GM19455 (cell line): ENCODE measurements around the gene SIN3B.

ENCODE experiments used
- ATAC-seq: cut with Tn5 transposase; IDR thresholded peaks from one replicate; pipeline ENCODE4 v1.9.1; 2021; ENCODE audit not compliant: unreplicated experiment

Gene SIN3B

DNA sequence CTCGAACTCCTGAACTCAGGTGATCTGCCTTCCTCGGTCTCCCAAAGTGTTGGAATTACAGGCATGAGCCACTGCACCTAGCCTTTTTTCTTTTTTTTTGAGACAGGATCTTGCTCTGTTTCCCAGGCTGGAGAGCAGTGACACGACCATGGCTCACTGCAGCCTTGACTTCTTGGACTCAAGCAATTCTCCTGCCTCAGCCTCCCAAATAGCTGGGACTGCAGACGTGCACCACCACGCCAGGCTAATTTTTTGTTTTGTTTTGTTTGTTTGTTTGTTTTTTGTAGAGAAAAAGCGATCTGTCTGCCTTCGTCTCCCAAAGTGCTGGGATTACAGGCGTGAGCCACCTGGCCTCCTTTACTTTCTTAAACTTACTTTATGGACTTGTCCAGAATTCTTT lies 6.5 kb upstream of the SIN3B start:
- no peak for ATAC-seq

DNA sequence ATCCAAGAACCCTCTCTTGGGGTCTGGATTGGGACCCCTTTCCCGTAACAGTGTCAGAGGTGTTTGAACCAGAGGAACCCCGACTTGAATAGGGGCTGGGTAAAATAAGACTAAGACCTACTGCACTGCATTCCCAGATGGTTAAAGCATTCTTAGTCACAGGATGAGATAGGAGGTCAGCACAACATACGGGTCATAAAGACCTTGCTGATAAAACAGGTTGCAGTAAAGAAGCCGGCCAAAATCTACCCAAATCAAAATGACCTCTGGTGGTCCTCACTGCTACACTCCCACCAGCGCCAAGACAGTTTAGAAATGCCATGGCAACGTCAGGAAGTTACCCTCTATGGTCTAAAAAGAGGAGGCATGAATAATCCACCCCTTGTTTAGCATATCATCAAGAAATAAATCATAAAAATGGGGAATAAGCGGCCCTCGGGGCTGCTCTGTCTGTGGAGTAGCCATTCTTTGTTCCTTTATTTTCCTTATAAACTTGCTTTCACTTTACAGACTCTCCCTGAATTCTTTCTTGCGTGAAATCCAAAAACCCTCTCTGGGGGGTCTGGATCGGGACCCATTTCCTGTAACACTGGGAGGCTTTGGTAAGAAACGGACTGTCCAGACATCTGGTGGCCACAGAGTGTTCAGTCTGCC lies 4.4 kb upstream of the SIN3B start:
- no peak for ATAC-seq

DNA sequence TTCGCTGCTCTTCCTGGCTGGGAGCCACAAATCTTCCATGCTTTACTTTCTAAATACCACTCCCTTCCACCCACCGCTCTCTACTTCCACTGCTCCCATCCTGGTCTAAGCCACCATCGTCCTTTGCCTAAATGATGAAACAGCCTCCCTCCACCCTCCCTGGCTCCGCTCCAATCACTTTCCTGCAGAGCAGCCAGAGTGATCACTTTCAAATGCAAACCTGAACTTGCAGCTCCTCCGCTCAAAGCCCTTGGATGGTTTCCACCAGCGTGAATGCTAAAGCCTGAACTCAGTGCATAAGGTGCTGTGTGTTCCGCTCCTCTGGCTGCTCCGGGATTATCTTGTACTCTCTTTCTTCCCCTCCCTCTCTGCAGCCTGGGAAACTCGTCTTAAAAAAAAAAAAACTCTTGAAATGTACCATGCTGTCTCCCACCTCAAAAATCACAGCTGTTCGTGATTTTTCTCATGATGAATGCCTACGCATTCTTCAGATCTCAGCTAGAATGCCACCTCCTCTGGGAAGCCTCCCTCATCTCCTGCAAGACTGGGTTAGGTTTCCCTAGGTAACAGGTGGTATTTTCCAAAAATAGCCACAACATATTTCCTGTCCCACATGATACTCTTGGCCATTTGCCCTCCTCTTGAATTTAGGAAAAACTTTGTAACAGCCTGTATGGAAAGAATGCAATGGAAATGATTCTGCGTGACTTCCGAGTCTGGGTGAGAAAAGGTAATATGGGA lies 3.7 kb upstream of the SIN3B start:
- no peak for ATAC-seq

- no peak for ATAC-seq
These were observed 658 bp downstream of the SIN3B start for GRCh38 chr19:16829822-16830289.

- ATAC-seq = no peak
These were observed 1.5 kb downstream of the SIN3B start for GRCh38 chr19:16830679-16831078.

- ATAC-seq = no peak
These were observed 2.3 kb downstream of the SIN3B start for GRCh38 chr19:16831531-16831930.

- no peak for ATAC-seq
These were observed 5.5 kb downstream of the SIN3B start for GRCh38 chr19:16834747-16835146.

GRCh38 chr19:16836115-16837034 lies 7.2 kb downstream of the SIN3B start:
- no peak for ATAC-seq

- no peak for ATAC-seq
These were observed 7.8 kb downstream of the SIN3B start for GRCh38 chr19:16837035-16837362.

DNA sequence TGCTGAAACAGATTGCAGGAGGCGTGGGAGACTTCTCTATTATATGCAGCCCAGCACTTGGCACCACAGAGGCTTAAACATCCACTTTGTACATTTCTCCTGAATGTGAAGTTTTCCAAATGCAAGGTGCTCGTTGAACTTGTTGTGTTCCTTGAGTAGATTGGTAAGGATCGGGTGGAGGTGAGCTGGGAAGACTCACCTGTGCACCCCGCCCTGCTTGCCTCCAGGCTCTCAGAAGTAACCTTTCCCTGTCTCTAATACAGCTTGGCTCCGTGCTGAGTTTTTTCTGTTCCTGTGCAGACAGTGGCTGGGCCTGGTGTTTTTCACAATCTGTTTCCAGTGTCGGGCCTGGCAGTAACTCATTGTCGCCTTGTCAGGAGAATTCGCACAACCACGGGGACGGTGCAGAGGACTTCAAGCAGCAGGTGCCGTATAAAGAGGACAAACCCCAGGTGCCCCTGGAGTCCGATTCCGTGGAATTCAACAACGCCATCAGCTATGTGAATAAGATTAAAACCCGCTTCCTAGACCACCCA lies 12.3 kb downstream of the SIN3B start:
- no peak for ATAC-seq

- ATAC-seq = no peak
These were observed 17.7 kb downstream of the SIN3B start for GRCh38 chr19:16846901-16847300.

DNA sequence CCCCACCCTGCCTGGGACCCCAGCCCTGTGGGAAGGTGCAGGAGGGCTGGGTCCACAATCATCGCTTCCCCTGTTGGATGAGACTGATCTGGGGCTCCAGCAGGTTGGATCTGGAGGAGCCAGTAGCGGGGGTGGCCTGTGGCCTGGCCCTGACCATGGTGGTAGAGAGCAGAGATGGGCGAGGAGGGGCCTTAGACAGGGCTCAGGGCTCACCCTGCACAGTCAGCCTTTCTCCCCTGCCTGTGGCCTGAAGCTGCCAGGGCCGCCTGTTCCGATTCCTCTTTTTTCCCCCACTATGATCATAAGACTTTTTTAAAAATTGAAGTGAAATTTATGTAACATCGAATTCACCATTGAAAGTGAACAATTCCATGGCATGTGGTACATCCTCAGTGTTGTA lies 18.2 kb downstream of the SIN3B start:
- ATAC-seq = no peak

GRCh38 chr19:16849168-16849567 lies 20.0 kb downstream of the SIN3B start:
- ATAC-seq = no peak

- ATAC-seq = no peak
These were observed 20.9 kb downstream of the SIN3B start for GRCh38 chr19:16850133-16850532.

DNA sequence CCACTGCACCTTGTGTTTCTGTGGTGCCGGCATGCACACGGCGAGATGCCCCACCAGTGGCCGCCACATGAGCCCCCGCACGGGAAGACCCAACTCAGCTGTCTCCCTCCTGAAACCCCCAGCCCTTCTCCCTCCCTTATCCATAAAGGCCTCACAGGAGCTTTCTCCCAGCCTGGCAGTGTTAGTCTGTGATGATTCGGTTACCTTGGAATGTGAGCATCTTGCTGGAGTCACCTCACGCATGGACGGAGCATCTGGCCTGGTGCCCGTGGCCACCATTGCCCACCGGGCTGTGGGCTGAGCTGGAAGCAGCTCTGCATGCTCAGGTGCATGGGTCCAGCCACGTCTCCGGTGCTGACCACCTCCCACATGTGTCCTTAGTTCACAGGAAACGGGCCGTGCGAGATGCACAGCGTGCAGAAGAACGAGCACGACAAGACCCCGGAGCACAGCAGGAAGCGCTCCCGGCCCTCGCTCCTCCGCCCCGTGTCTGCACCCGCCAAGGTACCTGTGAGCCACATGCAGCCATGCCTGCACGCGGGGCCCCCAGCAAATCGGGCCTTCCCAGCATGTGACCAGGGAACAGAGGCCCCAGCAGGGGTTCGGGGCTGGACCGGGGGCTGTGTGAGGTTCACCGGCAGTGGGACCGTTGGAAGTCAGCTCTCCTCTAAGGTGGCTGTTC lies 22.0 kb downstream of the SIN3B start:
- no peak for ATAC-seq

GRCh38 chr19:16853066-16853465 lies 23.9 kb downstream of the SIN3B start:
- ATAC-seq = no peak

DNA sequence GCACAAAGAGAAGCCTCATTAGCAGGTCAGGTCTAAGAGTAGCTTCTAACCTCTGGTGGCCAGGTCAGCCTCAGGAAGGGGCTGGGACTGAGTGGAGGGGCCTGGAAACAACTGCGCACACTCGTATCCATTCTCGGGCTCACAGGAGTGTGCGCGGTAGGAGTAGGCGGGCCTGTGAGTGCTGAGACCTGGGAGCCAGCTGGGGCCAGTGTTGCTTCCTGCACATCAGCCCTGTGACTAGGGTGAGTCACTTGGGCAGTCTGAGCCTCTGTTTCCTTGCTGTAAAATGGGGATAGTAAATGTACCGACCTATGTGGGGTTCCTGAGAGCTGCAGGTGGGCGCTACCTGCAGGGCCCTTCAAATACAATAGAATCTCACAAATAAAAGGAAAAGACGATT lies 26.9 kb downstream of the SIN3B start:
- ATAC-seq = no peak

DNA sequence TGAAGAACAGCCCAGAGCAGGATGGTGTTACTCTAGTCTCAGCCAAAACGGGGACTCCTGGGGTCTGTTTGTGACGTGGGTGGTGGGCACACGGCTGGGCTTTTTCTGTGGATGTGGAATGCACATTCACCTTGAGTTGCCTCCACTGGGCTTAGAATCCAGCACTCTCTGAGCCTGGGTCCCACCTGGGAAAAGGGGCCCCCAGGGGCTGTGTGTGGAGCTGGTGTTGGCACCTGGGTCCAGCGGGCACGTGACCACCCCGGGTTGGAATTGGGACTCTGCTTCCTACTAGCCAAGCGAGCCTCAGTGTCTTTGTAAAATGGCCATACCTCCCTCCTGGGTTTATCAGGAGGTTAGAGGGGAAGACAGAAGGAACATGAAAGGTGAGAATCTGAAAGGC lies 30.4 kb downstream of the SIN3B start:
- no peak for ATAC-seq

DNA sequence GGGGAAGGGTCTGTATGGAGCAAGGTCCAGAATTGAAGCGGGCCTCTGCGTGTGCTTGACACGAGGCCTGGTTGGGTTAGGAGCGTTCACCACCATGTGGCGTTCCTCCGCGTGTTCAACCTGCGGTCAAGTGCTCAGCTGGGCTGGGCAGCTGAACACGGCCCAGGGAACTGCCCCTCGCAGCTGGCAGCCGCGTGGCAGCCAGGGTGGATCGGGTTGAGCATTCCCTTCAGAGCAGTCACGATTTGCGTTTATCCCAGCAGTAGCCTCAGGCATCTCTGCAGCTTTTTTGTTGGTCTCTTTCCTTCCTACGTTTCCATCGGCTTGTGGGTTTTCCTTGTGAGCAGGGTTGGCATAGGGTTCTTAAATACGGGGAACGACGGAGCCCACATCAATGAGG lies 30.9 kb downstream of the SIN3B start:
- no peak for ATAC-seq

GRCh38 chr19:16861011-16861410 lies 31.8 kb downstream of the SIN3B start:
- no peak for ATAC-seq

- no peak for ATAC-seq
These were observed 32.6 kb downstream of the SIN3B start for GRCh38 chr19:16861834-16862233.
